Cerebellar cortex (tissue), 1 donor: ENCODE measurements around the gene TPI1.
"Not testable (repeated sequence)": the region's sequence is repeated elsewhere in the genome, so short reads cannot be mapped to it uniquely, and the experiment has no call there.

Experiments used
- DNase-seq: peaks from one replicate; pipeline ENCODE4 v3.0.0-alpha.2; 2015; ENCODE audit warnings: low spot score

Gene TPI1

DNA sequence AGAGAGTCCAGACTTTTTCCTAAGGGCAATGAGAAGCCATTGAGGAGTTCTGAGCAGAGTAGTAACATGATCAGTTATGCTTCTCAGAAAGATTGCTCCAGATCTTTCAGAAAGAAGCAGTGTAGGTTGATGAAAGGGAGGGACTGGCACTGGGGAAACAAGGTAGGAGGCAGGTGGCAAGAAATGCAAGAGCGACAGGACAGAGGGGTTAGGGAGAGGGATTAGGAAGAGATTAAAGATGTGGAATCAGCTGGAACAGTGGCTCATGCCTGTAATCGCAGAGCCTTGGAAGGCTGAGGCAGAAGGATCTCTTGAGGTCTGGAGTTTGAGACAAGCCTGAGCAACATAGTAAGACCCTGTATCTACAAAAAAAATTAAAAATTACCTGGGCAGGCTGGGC, 19.7 kb upstream of the TPI1 start:
- DNase-seq, result no peak

DNA sequence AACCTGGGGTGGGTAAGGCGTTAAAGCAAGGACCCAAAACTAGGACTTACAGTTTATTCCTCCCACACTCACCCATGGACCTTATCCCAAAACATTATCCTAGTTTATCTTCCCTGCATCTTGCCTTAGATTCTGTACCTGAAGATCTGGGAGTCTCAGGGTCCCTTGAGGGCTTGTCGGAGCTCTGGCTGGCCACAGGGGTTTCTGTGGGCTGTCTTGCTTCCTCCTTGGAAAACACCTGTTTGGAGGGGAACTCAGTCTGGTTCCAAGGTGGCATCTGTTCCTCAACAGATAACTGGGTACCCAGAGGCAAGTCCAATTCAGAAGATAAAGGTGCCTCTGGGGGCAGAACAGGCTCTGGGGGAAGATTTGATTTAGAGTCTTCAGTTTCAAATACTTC, 17.9 kb upstream of the TPI1 start:
- no peak for DNase-seq

DNA sequence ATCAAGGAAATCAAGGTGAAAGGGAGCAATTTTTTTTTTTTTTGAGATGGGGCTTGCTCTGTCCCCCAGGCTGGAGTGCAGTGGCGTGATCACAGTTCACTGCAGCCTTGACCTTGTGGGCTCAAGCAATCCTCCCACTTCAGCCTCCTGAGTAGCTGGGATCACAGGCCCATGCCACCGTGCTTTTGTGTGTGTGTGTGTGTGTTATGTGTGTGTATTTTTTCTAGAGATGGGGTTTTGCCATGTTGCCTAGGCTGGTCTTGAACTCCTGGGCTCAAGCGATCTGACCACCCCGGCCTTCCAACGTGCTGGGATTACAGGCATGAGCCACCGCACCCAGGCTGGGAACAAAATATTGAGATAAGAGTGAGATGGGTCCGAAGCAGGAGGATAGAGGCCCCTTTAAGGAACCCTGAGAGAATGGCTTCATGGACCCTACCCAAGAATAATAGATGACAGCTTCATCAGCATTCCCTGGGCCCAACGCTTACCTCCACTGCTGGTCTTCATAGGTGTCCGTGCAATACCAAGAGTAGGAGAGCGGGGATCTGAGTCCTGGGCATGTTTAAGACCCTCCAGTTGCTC, 17.3 kb upstream of the TPI1 start:
- no peak for DNase-seq

DNA sequence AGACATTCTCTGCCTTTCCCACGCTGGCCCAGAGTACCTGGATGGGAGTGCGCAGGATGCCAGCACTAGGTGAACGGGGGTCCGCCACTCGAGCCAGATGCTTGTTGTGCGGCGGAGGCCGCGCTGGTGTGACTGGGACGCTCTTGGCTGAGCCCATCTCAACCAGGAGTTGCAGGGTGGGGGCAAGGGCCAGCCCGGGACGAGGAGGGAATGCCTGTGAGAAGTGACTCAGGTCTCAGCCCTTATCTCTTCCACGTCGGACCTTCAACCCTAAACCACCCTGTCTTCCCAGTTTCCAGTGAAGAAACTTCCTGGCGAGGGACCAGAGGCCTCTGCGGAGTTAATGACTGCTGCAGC, 16.6 kb upstream of the TPI1 start:
- no peak for DNase-seq

DNA sequence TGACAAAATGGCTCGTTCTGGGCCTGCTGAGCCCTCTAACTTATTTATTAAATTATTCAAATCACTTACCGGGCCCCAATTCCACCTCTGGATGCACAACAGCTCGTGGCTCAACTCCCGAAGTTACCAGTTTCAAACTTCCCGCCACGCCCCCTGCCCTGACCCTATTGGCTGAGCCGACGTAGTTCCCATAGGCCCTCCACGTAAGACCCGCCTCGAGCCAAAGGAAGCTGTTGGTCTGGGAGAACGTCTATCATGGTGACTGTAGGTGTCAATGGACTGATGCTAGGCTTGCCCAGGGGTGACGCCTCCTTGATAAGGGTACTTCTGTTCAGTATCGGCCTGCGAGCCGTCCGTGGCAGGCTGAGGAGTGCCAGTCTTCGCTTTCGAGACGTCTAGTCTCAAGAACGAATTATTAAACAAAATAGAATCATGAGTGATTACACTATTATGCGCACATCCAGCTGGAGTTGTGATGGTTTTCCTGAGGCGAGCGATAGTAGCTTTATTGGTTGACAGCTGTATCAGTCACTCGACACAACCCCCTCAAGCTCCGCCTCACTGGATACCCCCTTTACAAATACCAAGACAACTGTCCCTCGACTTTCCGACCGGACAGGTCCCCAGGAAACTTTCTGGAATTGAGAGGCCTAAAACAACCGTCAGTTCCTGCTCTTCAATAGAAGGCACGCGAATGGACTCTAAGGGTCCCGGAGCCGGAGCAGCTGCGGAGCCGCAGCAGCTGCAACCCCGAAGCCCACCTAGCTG, 16.0 kb upstream of the TPI1 start, which contains the start of gene CDCA3:
TSS of gene CDCA3 (minus strand) at position 134 of the 768 bp plus-strand sequence. CDS start 334 bp downstream, outside the sequence.
- DNase-seq, result peak; percentile 99

DNA sequence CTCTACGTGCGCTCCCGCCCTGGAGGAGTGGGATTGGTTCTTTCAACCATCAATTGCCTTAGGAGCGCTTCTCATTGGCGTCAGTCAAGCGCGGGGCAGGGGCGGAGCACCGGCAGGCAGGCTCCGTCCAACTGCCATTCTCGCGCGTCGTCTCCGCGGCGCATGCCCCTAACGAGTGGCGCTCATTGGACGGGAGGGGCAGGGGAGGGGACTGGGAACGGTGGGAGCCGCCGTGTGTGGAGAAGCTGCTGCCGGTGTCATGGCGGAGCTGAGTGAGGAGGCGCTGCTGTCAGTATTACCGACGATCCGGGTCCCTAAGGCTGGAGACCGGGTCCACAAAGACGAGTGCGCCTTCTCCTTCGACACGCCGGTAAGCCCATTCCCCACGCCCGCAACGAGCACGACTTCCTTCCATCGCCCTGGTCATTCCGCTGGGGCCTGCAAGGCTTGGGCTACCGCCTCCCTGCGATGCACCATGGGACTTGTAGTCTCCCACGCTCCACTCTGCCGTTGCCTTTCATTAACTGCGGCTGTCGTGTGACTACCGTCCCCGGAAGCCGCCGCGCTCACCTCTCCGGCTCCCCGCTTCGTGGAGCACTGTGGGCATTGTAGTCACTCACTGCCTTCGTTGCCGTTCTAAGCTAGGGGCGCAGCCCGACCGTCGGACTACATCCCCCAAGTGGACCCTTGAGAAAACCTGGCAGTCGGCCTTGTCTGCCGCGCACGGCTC, 15.2 kb upstream of the TPI1 start, which contains the start of gene USP5:
TSS of gene USP5 (plus strand) at position 230 of the 730 bp plus-strand sequence. CDS start at position 260, 30 bp downstream.
- DNase-seq, result peak; percentile 100

DNA sequence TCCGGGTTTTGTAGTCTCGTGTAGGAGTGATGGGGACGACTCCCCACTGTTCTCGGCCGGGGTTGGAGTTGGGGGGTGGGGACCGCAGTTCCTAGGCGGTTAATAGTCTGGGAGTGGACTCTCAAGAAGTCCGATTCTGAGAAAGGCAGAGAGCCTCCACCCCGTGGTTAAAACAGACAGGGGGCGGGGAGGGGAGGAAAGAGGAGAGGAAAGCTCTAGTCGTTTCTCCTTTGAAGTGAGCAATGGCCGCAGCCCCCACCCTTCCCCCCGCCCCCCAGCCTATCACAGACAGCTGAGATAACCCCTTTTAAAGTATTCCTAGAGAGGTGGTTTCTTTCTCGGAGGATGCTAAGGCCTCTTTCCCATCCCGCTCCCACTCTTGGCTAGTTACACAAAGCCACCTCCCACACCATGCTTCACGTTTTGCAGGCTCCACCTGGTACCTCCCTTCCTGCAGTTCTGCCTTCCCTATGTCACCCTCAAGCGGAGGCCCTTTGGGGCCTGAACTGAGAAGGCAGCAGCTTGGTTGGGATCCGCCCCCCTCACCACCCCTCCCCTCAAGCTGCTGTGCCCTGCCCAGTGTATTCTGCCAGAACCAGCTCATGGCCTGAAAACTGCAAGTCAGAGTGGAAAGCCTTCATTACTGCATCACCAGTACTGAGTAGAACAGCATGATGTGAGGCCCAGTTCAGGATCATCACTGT, 14.5 kb upstream of the TPI1 start:
- peak; percentile 41 for DNase-seq

DNA sequence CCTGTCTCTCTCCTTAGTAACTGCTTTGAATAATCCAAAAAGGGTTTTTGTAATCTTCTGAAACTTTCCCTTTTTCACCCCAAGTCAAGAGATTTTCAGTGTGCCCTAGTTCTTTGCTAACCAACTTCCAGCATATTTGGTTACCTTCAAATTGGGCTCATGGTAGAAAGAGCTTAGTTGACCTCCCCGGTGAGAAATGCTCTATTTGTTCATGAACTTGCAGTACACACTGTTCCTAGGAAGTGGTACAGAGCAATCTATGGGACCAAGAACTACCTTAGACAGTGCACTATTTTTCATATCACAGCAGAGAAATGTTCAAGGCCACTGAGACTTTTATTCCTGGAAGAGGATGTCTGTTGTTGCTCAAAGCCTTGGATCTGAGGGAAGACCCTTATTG, 13.7 kb upstream of the TPI1 start:
- DNase-seq, result no peak

DNA sequence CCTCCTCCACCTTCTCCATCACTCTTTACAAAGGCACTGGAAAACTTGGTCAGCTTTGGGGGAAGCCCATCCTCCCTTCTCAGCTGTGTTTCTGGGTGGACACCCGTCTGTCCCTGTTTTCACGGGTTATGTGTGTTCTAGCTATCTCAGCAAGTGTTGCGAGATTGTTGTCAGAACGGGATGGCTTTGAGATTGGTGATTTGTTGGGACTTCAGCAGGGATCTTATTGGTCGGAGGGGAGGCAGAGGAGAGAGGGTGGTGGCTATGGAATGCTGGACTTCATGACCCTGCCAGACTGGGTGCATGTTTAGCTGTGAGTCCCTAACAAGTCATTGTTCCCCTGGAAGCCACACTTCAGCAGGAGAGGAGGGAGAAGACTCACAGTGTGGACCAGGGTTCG, 13.3 kb upstream of the TPI1 start:
- DNase-seq, result no peak

DNA sequence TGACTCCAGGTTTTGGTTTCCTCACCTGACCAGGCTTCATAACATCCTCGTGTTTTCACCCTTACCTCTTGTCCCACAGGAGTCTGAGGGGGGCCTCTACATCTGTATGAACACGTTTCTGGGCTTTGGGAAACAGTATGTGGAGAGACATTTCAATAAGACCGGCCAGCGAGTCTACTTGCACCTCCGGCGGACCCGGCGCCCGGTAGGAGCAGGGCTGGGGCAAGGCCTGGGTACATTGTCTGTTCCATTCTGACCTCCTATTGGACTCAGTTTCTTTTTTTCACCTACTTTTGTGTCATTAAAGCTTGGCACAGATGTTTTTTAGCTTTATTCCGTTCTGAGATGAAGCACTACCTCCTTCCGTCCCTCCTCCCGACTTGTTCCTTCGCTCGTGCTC, 12.0 kb upstream of the TPI1 start:
- DNase-seq, result no peak

DNA sequence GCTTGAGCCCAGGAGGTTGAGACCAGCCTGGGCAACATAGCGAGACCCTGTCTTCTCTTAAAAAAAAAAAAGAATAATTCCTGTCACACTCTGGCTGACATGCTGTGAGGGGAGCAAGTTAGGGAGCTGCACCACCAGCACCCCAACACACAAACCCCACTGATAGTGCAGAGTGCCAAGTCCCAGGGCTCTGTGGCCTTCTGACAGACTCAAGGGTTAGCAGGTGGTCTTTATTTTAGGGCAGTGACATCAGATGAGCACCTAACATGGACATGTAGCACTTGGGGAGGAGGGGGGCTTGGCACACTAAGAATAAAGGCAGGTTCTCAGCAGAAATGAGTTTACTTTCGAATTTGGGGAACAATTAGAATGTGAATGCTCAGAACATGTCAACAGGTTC, 8.5 kb upstream of the TPI1 start:
- DNase-seq, result no peak

DNA sequence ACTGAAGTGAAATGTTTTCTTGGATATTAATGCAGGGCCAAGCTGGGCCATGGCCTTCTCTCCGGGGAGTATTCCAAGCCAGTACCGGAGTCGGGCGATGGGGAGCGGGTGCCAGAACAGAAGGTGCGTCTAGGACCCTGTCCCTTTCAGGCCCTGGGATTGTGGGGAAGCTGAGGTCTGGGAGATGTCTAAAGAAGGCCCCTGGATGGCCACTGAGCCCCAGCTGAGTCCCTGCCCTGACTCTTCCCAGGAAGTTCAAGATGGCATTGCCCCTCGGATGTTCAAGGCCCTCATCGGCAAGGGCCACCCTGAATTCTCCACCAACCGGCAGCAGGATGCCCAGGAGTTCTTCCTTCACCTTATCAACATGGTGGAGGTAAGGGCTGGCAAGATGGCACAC, 7.2 kb upstream of the TPI1 start:
- no peak for DNase-seq

DNA sequence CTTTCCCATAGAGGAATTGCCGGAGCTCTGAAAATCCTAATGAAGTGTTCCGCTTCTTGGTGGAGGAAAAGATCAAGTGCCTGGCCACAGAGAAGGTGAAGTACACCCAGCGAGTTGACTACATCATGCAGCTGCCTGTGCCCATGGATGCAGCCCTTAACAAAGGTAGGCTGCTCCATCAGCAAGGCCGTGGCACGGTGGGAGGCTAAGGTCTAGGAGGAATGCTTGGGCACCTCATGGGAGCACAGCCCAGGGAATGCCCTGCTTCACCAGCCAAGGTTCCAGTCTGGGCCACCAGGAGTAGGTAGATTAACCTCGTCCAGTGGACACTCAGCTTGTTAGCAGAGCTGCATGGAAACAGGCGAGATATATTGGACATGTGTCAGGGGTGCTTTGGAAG, 6.4 kb upstream of the TPI1 start:
- DNase-seq, result no peak

DNA sequence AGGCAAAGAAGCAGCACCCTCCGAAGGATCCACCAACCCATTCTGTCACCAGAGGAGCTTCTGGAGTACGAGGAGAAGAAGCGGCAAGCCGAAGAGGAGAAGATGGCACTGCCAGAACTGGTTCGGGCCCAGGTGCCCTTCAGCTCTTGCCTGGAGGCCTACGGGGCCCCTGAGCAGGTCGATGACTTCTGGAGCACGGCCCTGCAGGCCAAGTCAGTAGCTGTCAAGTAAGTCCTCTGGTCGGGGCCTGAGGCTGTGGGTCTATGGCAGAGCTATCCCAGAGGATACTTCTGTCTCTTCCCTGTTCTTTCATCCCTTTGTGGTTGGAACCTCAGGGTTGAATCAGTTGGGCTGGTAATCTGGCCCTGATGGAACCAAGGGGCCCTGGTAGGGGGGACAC, 5.9 kb upstream of the TPI1 start:
- DNase-seq, result no peak

DNA sequence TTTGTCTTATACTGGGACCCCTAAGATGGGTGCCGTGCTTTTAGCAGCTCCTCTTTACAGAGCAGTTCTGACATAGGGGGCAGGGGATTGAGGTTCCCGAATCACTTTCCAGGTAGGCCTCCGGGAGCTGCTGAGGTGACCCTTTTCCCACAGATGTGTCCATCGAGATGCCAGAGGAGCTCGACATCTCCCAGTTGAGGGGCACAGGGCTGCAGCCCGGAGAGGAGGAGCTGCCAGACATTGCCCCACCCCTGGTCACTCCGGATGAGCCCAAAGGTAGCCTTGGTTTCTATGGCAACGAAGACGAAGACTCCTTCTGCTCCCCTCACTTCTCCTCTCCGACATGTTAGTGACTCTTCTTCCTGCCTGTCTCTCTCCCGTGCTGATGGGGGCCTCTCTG, 4.3 kb upstream of the TPI1 start:
- no peak for DNase-seq

DNA sequence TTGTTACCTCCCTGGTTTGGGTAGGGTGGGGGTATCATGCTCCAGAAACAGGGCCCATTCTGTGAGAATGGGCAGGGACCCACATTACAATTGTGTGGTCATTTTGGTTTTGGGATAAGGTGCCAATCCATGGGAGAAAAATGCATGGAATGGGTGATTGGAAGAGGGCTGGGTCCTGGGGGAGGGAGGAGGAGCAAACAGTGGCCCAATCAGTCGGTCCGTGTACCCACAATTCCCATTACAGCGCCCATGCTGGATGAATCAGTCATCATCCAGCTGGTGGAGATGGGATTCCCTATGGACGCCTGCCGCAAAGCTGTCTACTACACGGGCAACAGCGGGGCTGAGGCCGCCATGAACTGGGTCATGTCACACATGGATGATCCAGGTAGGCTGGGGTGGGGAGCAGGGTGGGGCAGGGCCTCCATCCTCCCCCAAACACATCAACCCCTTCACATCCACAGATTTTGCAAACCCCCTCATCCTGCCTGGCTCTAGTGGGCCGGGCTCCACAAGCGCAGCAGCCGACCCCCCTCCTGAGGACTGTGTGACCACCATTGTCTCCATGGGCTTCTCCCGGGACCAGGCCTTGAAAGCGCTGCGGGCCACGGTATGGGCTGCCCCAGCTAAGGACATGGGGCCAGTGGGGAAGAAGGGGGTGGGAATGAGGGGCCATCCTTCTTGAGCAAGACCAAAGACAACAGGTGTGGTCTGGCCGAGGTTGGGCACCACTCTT, 3.6 kb upstream of the TPI1 start:
- no peak for DNase-seq

DNA sequence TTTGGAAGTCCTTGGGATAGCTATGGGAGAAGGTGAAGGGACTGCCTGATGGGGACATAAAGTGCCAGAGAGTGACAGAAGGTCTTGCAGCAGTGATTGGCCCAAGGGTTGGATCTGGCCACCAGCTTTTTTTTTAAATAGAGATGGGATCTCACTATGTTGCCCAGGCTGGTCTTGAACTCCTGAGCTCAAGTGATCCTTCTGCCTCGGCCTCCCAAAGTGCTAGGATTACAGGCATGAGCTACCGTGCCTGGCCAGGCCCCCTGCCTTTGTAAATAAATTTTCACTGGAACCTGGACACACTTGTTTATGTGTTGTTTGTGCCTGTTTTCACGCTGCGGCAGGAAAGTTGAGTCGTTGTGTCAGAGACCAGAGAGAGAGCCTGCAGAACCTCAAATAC, 2.0 kb upstream of the TPI1 start:
- not testable (repeated sequence) for DNase-seq

DNA sequence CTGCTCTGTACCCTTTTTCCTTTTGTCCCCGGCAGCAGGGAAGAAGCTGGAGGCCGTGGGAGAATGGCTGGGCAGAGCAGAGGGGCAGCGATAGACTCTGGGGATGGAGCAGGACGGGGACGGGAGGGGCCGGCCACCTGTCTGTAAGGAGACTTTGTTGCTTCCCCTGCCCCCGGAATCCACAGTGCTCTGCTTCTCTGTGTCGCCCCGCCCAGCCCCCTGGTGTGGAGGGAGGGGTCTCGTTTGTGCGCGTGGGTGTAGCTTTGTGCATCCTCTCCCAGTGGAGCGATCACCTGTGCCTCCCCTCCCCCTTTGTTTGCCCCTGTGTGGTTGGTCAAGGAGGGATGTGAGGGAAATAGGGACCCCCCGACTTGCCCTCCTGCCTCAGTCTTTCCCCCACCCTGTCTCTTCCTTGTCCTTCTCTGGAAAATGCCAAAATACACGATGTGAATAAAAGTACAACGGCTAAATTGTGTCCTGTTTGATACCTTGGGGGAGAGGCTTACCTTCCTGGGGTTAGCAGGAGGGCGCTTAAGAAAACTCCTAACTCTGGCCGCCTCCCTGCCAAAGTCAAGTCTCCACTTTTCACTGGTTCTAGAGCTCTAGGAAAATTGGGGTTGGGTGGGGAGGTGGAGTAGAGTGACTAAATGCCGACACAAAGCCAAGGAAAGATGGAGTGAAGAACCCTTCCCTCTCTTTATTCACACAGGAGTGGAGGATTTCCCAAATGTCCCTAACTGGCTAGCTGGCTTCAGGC, 990 bp upstream of the TPI1 start:
- DNase-seq, result no peak

DNA sequence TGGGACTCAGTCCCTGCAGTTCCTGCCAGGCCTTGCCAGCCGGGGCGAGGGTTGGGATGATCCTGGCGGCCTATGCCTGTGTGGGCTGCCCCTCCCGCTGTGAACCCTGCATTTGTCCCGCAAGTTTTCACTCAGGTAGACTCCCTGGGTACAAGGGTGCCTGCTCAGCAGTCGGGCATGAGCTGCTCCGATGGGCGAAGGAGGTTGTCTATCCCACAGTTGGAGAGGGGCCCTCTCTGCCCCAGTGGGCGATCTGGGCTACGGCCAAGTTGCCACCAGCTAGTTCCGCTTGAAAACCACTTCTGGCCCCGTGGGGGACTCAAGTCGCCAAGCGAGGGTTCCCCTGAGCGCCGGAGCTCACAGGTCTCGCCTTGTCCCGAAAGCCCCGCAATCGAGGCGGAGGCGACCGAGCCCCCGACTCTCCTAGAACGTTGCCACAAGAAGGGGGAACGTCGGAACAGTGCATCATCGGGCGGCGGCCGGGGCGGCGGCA, 365 bp upstream of the TPI1 start:
- DNase-seq, result peak; percentile 28

DNA sequence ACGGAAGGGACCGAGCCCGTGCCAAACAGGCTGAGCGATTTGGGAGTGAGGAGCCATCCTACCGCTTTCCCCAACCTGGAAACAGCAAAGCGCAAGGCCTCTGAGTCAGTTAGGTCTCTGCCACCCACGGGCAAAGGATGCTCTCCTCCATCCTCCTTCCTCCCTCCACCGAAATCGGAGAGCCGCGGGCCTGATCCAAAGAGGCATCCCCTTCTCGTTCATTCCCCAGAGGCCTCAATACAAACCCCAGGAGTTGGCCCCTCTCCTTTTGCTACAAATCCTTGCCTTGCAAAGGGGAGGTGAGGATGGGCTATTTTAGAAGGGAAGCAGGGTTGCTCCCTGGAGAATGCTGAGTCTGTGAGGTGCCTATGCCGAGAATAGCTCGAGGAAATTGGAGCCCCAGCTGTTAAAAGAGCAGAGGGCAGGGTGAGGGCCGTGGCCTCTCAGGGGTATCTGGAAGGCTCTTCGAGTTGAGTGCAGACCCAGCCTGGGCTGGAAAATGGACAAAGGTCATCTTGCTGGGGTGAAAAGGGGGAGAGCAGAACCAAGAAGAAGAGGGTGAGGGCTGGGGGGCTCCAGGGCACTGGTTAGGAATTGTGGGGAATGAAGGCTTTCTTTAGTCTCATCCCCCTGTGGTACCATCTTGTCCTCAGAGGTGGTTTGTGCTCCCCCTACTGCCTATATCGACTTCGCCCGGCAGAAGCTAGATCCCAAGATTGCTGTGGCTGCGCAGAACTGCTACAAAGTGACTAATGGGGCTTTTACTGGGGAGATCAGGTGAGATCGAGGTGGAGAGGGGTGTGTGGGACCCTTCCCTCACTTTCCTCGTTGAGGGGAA, 1.1 kb downstream of the TPI1 start:
- peak; percentile 31 for DNase-seq
